Suprapubic skin (tissue), 4 donors: ENCODE results near the gene SCAPER. TPM values are rescaled to one million over a fixed set of nuclear protein-coding genes. Genes with fewer than 3 reads are reported as not detected.
"Not testable (repeated sequence)": the region's sequence is repeated elsewhere in the genome, so short reads cannot be mapped to it uniquely, and the experiment has no call there.

Experiments used
- DNase-seq, 2 donors: peaks; one replicate each; pipeline ENCODE4 v3.0.0-alpha.2; 2019; ENCODE audit warnings: low spot score in 2 of 2
- H3K27ac ChIP-seq: fragments of 200-600 bp; sonication (generic); one replicate; pipeline ENCODE4 v1.5.1; 2019
- H3K27me3 ChIP-seq: fragments of 200-600 bp; sonication (generic); one replicate; pipeline ENCODE4 v1.5.1; 2019
- H3K36me3 ChIP-seq: fragments of 200-600 bp; sonication (generic); one replicate; pipeline ENCODE4 v1.5.1; 2019
- H3K4me1 ChIP-seq: fragments of 200-600 bp; sonication (generic); one replicate; pipeline ENCODE4 v1.5.1; 2019
- H3K4me3 ChIP-seq: fragments of 200-600 bp; sonication (generic); one replicate; pipeline ENCODE4 v1.5.1; 2019; ENCODE audit warnings: mild to moderate bottlenecking
- H3K9me3 ChIP-seq: fragments of 200-600 bp; sonication (generic); one replicate; pipeline ENCODE4 v1.5.1; 2019
- CTCF ChIP-seq, 2 donors: fragments of 200-600 bp in 1 of 2; fragments of 450-650 bp in 1 of 2; sonication (generic) in 1 of 2; IDR thresholded peaks; one replicate each; pipeline ENCODE4 v1.5.1; 2016 to 2019; ENCODE audit warnings: antibody characterized with exemption in 2 of 2, mild to moderate bottlenecking in 1 of 2, moderate library complexity in 1 of 2
- EP300 ChIP-seq: sonication (generic); formaldehyde crosslinking; IDR thresholded peaks from one replicate; pipeline ENCODE4 v1.6.1; 2017; ENCODE audit warnings: antibody characterized with exemption
- POLR2A ChIP-seq, 2 donors: fragments of 450-650 bp; IDR thresholded peaks; one replicate each; pipeline ENCODE4 v1.6.1; 2017; ENCODE audit warnings: antibody characterized with exemption in 2 of 2, mild to moderate bottlenecking in 2 of 2, moderate library complexity in 2 of 2
- POLR2AphosphoS5 ChIP-seq, 3 donors: sonication (generic); formaldehyde crosslinking; IDR thresholded peaks; one replicate each; pipeline ENCODE4 v1.6.1; 2017; ENCODE audit warnings: antibody characterized with exemption in 3 of 3
- WGBS: methylation state at CpG from one replicate; pipeline ENCODE4 v1.1.5; 2018; 5-methylcytosine and 5-hydroxymethylcytosine counted together
- total RNA-seq, 4 donors: library from RNA; depleted of rRNA; stranded (reverse); fragments of >200 nt; gene quantifications; one replicate each; pipeline ENCODE4 v1.1.0, GENCODE V29; 2016

The SCAPER gene
- total RNA-seq, 4 donors from 2014 or later, result 26.3 to 61.4 (median 37.3) TPM

DNA sequence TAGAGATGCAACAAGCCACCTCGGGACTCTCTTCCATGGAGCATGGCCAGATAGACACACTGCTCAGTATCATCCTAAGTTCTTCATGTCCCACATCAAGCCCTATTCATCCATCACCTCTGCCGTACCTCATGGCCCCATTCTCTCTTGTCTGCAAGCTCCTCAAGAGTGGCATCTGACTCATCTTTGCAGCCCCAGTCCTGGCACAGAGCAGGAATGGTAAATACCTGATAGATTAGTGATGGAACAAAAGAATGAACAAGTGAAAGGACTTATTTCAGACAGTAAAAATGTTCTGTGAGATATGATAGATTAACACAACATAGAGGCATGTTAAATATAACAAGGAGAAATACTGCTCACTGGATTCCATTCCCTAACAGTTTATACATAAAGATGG is 392.2 kb downstream of the SCAPER start:
- Histone ChIP-seq H3K4me3 (no peak overlapping the region), H3K27me3 (no peaks in the 10 kb centered on the region), H3K36me3 (no peaks in the 10 kb centered on the region), H3K27ac (no peak overlapping the region), H3K4me1 (no peaks in the 10 kb centered on the region), H3K9me3 (no peaks in the 10 kb centered on the region)
- 44% methylated on average over 2 of the region's 2 CpGs for WGBS
- no peak for DNase-seq
- no peak for TF ChIP-seq POLR2AphosphoS5 (IDR thresholded peaks at IDR 0.05)
- no peak for TF ChIP-seq EP300
- TF ChIP-seq CTCF (IDR thresholded peaks at IDR 0.05), result no peak
- TF ChIP-seq POLR2A (IDR thresholded peaks at IDR 0.05), result no peak

DNA sequence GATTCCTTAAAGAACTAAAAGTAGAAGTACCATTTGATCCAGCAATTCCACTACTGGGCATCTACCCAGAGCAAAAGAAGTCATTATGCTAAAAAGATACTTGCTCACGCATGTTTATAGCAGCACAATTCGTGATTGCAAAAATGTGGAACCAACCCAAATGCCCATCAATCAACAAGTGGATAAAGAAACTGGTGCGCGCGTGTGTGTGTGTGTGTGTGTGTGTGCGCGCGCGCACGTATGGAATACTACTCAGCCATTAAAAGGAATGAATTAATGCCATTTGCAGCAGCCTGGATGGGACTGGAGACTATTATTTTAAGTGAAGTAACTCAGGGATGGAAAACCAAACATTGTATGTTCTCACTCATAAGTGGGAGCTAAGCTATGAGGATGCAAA is 394.5 kb downstream of the SCAPER start:
- not testable (repeated sequence) for H3K4me1 ChIP-seq, DNase-seq, H3K27ac ChIP-seq, H3K36me3 ChIP-seq, H3K4me3 ChIP-seq, H3K27me3 ChIP-seq, H3K9me3 ChIP-seq
- 67% methylated on average over 10 of the region's 10 CpGs for WGBS

GRCh38 chr15:76503804-76504203 is 401.3 kb downstream of the SCAPER start:
- H3K4me3 ChIP-seq, result no peak overlapping the region
- no peaks in the 10 kb centered on the region for H3K27me3 ChIP-seq
- no peak overlapping the region for H3K27ac ChIP-seq
- no peak for TF ChIP-seq CTCF (IDR thresholded peaks at IDR 0.05)
- TF ChIP-seq POLR2AphosphoS5 (IDR thresholded peaks at IDR 0.05), result no peak
- no peak for TF ChIP-seq EP300
- TF ChIP-seq POLR2A (IDR thresholded peaks at IDR 0.05), result no peak
- no peaks in the 10 kb centered on the region for H3K4me1 ChIP-seq
- peaks cover 9% of the 10 kb centered on the region for H3K36me3 ChIP-seq
- no peak for DNase-seq
- no peaks in the 10 kb centered on the region for H3K9me3 ChIP-seq
- WGBS, result 92% methylated on average over 3 of the region's 3 CpGs

DNA sequence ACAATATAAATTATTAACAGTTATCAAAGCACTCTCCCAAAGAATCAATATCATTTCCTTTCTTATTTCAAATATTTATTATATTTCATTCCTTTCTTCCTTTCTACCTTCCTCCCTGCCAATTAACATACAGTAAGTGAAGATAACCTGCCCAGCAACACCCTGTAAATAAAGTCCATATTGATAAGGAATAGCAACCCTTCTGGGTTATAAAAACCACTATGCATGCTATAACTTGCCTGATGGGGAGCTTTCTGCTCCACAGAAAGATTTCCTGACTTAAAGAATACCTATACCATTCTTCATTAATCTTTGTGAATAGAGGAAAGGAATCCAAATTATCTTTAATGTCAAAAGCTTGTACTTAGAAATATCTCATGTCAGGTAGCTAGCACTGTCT is 402.0 kb downstream of the SCAPER start:
- Histone ChIP-seq H3K27ac (no peak overlapping the region), H3K36me3 (peaks cover 9% of the 10 kb centered on the region), H3K27me3 (no peaks in the 10 kb centered on the region), H3K4me1 (no peaks in the 10 kb centered on the region), H3K4me3 (no peak overlapping the region), H3K9me3 (no peaks in the 10 kb centered on the region)
- TF ChIP-seq EP300 (no peak), POLR2A (IDR thresholded peaks at IDR 0.05) (no peak), POLR2AphosphoS5 (IDR thresholded peaks at IDR 0.05) (no peak), CTCF (IDR thresholded peaks at IDR 0.05) (no peak)
- DNase-seq, result no peak

DNA sequence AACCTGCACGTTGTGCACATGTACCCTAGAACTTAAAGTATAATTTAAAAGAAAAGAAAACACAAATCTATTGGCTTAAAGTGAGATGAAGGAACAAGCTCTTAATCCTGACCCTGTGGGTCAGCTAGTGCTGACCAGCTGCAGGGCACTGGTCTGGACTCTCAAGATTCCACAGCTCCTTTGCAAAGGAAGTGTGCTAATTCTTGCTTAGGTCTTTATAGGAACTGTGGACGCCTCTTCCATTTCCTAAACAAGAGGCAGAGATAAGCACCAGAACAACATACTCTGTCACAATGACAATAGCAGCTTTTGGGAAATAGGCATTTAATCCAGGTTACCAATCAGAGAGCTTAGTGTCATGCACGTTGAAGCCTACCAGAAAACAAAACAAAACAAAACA is 402.5 kb downstream of the SCAPER start:
- H3K27me3 ChIP-seq, result no peaks in the 10 kb centered on the region
- TF ChIP-seq POLR2A (IDR thresholded peaks at IDR 0.05) (no peak), CTCF (IDR thresholded peaks at IDR 0.05) (no peak), POLR2AphosphoS5 (IDR thresholded peaks at IDR 0.05) (no peak), EP300 (no peak)
- no peaks in the 10 kb centered on the region for H3K9me3 ChIP-seq
- no peak overlapping the region for H3K4me3 ChIP-seq
- H3K27ac ChIP-seq, result no peak overlapping the region
- H3K4me1 ChIP-seq, result no peaks in the 10 kb centered on the region
- peaks cover 9% of the 10 kb centered on the region for H3K36me3 ChIP-seq
- no peak for DNase-seq
- WGBS, result 80% methylated on average over 3 of the region's 3 CpGs

DNA sequence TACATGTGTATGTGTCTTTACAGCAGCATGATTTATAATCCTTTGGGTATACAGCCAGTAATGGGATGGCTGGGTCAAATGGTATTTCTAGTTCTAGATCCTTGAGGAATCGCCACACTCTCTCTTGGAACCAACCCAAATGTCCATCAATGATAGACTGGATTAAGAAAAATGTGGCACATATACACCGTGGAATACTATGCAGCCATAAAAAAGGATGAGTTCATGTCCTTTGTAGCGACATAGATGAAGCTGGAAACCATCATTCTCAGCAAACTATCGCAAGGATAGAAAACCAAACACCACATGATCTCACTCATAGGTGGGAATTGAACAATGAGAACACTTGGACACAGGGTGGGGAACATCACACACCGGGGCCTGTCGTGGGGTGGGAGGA is 403.0 kb downstream of the SCAPER start:
- not testable (repeated sequence) for H3K9me3 ChIP-seq, H3K36me3 ChIP-seq, H3K4me3 ChIP-seq, DNase-seq, H3K27me3 ChIP-seq, H3K27ac ChIP-seq, H3K4me1 ChIP-seq
- 96% methylated on average over 6 of the region's 6 CpGs for WGBS
